DMS 273 (cell line): ENCODE results near the gene POGZ.
"Not testable (repeated sequence)": the region's sequence is repeated elsewhere in the genome, so short reads cannot be mapped to it uniquely, and the experiment has no call there.

Experiments used
- DNase-seq: peaks from one replicate; lab custom pipeline; 2025; ENCODE audit not compliant: unreplicated experiment; lab: John Stamatoyannopoulos, UW

Gene POGZ

DNA sequence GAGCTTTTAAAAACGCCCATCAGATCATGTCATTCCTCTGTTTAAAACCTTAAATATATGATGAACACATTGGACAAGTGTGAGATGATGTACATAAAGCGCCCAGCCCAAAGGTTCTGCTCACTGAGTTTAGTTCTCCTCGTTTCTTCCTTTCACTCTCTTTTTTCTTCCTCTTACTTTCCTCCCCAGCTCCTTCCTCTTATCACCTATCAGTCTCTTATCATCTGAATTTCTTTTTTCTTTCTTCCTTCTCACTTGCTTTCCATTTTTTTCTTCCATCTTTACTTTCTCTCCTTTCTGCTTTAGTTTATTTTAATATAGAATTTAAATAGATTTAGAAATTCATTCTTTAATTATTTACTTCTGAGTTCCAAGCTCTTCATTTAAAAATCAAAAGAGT, 17.8 kb upstream of the POGZ start:
- no peak for DNase-seq

DNA sequence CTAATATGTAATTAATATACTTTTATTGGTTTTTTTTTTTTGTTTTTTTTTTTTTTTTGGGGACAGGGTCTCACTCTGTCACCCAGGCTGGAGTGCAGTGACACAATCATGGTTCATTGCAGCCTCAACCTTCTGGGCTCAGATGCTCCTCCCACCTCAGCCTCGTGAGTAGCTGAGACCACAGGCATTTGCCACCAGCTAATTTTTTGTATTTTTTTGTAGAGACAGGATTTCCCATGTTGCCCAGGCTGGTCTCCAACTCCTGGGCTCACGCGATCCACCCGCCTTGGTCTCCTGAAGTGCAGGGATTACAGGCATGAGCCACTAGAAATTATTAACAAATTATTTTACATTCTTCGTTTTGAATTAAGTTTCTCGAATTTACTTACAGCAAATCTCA, 16.8 kb upstream of the POGZ start:
- no peak for DNase-seq

GRCh38 chr1:151475175-151475574, 15.9 kb upstream of the POGZ start:
- DNase-seq, result no peak

GRCh38 chr1:151474745-151475144, 15.5 kb upstream of the POGZ start:
- no peak for DNase-seq

DNA sequence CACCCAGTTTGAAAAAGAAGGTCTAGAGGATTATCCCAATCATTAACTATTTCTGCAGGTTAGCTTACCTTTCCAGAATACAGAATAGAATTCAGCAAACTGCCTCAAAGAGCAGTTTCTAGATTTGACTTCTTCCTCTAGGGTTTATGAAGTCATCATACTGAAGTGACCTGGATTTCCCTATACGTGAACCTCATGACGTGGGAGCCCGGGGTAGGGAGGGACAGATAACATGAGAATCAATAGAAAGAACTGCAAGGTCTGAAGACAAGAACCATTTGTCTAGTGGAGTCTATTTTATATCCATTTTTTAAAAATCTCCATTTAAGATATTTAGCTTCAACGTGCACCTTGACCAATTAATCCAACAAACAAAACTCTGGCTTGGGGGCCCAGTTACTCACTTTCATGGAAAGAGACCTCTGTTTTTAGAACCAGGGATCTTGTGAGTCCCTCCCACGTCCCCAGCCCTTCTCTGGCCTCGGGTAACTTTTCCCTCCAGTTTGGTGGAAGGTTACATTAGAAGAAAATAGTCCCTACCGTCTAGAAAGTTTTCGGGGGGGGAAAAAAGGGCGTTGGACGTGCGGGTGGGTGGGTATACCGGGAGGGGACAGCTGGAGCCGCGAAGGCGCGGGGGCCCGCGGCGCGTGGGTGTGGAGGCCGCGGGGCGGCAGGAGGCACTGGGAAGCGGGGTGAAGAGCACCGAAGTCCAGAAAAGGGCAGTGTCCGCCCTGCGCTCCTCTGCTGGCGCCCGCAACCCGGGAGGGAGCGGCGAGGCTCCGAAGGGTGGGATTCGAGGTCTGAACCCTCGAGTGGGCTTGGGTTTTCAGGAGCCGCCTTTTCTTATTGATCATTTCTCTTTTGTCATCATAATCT, 13.8 kb upstream of the POGZ start:
- DNase-seq, result peak; percentile 15

GRCh38 chr1:151465026-151465425, 5.7 kb upstream of the POGZ start:
- DNase-seq, result no peak

GRCh38 chr1:151461694-151462093, 2.4 kb upstream of the POGZ start:
- DNase-seq, result no peak

DNA sequence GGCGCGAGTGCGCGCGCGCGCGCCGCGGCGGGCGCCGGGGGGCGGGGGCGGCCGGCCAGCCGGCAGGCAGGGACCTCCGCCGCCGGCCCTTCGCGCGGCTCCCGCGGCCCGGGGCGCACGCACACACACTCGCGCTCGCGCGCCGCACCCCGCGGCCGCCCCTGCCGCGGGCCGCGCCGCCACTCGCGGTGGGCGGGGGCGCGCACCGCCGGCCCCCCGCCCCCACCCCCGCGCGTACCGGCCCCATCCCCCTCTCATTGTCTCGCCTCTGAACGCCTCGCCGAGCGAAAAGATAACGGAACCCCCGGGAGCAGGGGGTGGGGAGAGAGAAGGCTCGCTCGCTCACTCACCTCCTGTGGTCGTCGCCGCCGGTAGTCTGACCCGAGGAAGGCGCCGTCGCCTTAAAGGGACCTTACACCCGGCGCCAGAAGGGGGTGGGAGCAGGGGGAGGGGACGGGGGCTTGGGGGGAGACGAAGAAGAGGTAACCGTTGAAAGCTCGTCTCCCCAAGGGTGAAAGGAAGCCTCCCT, 428 bp downstream of the POGZ start:
- peak; percentile 87 for DNase-seq

DNA sequence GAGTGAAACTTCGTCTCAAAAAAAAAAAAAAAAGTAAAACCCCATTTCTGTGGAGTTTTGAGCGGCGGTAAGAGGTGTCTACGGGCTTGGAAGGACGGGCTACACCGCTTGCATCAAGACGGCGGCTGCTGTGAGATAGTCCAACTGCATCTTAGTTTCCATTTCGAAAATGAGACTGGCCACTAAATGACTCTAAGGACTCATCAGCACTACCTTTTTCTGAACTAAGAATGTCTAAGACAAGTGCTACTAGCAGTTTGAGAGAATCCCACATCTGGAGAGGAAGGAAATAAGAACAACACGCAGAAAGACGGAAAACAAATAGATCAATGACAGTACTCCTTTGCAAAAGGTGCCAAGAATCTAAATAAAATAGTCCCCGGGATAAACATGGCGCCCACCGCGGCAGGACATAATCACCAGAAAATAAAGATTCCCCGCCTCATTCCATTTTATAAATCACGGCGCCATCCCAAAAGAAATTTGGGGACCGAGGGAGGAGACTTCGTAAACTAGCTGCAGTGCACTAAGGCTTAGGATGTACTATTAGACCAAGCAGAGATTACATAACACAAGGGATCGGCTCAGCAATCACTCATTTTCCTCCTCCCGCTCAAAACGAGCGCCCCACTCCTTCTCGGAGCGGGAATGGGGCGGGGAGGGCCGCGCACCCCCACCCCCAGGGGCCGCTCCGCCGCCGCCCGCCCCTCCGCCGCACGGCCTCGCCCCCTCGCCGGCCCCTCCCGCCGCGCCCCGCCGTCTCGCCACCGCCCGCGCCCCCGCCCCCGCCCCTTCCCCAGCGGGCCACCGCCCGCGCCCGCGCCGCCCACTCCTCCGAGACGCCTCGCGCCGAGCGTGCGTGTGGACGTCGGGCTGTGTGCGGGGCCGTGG, 1.1 kb downstream of the POGZ start:
- DNase-seq, result peak; percentile 95

- no peak for DNase-seq
Observed at GRCh38 chr1:151455966-151456365, 3.3 kb downstream of the POGZ start.

GRCh38 chr1:151455231-151455630, 4.1 kb downstream of the POGZ start:
- DNase-seq, result no peak

DNA sequence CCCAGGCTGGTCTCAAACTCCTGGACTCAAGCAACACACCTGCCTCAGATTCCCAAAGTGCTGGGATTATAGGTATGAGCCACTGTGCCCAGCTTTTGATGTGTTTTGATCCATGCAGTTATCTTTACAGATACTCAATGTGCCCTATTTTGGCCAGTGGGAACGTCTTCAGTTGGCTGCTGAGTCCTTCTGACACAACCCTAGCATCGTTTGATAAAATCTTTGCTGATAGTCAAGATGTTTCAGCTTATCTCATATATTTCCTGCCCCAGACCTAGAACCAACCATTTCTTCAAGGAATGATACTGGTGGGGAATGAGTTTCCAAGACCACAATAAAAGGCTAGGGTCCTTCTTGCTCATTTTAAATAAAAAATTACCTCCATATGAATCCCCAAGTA, 11.6 kb downstream of the POGZ start:
- no peak for DNase-seq

- no peak for DNase-seq
Observed at GRCh38 chr1:151444783-151445177, 14.5 kb downstream of the POGZ start.

DNA sequence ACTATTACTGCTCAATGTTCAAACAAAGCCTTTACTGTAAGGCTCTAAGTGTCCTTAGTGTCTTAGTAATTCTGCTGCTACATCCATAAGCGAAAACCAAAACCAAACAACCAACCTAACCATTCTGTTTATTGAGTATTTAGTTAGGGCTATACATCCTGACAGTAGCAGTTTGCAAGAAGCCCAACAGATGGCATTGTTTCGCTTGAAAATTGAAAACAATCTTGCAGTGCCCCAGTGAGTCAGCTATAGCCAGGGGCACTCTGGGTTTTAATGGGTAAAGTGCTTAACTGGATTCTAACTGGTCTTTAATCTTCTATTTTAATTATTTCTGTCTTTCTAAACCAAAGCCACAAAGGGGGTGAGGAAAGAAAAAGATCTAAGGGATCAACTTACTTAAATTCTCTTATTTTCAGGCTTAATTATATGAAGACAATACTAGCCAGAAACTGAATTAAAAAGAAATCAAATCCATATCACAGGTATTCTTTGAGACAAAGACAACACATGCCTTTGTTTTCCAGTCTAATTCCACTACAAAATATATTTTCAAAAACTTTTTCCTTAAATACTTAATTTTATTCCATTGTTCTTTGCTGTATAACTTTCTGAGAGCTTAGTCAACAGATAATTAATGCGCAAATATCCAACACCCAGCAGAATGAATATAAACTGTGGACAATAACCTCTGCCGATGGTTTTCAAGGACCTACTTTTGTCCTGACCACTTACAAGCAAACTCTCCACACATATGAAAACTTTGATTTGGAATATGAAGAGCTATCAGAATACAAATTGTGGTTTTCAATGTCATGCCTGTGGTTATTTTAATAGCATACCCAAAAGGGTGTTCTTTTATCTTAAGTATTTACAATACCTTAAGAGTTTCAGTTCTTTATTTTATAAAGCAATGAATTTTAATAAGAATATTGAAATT, 15.2 kb downstream of the POGZ start:
- DNase-seq, result peak; percentile 87

DNA sequence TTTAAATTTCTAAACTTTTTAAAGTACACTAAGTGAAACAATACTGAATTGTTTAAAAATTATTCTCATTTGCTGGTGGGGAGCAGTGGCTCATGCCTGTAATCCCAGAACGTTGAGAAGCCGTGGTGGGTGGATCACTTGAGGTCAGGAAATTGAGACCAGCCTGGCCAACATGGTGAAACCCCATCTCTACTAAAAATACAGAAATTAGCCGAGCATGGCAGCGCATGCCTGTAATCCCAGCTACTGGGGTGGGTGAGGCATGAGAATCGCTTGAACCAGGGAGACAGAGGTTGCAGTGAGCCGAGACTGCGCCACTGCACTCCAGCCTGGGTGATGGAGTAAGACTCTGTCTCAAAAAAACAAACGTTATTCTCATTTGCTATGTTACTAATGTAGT, 21.9 kb downstream of the POGZ start:
- DNase-seq, result not testable (repeated sequence)

- no peak for DNase-seq
Observed at GRCh38 chr1:151436985-151437384, 22.3 kb downstream of the POGZ start.

- DNase-seq, result no peak
Observed at GRCh38 chr1:151435174-151435573, 24.1 kb downstream of the POGZ start.

DNA sequence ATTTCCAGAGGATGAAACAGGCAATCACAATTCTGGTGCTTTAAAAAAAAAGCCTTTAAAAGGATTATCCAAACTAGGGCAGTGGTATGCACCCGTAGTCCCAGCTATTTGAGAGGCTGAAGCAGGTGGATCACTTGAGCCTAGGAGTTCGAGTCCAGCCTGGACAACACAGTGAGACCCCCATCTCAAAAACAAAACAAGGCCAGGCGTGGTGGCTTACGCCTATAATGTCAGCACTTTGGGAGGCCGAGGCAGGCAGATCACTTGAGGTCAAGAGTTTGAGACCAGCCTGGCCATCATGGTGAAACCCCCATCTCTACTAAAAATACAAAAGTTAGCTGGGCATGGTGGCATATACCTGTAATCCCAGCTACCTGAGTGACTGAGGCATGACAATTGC, 25.5 kb downstream of the POGZ start:
- not testable (repeated sequence) for DNase-seq

DNA sequence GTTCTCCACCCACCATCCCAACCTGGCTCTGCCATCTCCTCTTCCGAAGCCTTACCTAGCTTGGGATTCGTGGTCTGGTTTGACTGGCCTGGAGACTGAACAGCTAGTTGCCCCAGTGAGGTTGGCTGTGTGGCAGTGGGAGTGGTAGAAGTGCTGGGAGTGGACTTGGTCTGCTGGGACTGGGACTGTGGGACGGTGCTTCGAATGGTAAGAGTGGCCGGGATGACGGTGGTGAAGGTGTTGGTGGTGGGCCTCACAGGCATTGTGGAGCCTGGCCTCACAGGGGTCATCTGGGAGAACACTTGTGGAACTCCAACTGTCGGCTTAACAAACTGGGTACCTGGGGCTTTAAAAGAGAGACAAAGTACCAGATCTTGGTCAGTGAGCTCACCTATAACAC, 31.2 kb downstream of the POGZ start:
- DNase-seq, result no peak

- DNase-seq, result no peak
Observed at GRCh38 chr1:151425103-151425502, 34.2 kb downstream of the POGZ start.

DNA sequence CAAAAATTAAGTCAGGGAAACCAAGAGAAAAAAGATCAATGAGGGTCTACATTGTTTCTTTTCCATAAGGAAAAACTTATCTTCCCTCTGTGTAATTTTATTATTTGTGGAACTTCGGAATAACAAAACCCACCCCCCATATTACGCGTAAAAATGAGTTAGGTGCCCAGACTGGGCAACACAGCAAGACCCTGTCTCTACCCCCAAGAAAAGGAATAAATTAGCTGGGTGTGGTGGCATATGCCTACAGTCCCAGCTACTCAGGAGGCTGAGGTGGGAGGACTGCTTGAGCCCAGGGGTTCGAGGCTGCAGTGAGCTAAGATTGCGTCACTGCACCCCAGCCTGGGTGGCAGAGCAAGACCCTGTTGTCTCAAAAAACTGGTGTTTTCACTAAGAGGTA, 39.5 kb downstream of the POGZ start:
- DNase-seq, result no peak
